AML-193 (cell line): Measurements from ENCODE around the gene LIN52.

Experiments
- DNase-seq, 2 experiments: peaks; one replicate each; lab custom pipeline; 2025; lab: John Stamatoyannopoulos, UW

Gene LIN52

GRCh38 chr14:74084277-74085046 is at the start of gene LIN52, which contains the start of gene ALDH6A1:
LIN52 (plus strand) TSS chr14:74084956; CDS start chr14:74084975, 19 bp downstream.
ALDH6A1 (minus strand) TSS chr14:74084453; CDS start chr14:74084394, 59 bp downstream.
- peak; percentile 99 to 100 for DNase-seq

- no peak for DNase-seq
These were observed 49.2 kb upstream of the LIN52 start for GRCh38 chr14:74035556-74035955.

- peak; percentile 62 to 71 for DNase-seq
These were observed 46.5 kb upstream of the LIN52 start for GRCh38 chr14:74038020-74038859.

- no peak for DNase-seq
These were observed 42.5 kb upstream of the LIN52 start for GRCh38 chr14:74042296-74042695.

- no peak for DNase-seq
These were observed 39.2 kb upstream of the LIN52 start for GRCh38 chr14:74045522-74045921.

- DNase-seq = no peak
These were observed 36.5 kb upstream of the LIN52 start for GRCh38 chr14:74048281-74048680.

- peak; percentile 30 to 32 for DNase-seq
These were observed 34.8 kb upstream of the LIN52 start for GRCh38 chr14:74049876-74050495.

- DNase-seq = no peak
These were observed 22.0 kb upstream of the LIN52 start for GRCh38 chr14:74062809-74063150.

GRCh38 chr14:74064426-74064825 is 20.3 kb upstream of the LIN52 start:
- DNase-seq = no peak

- no peak for DNase-seq
These were observed 19.9 kb upstream of the LIN52 start for GRCh38 chr14:74064883-74065282.

- no peak for DNase-seq
These were observed 18.8 kb upstream of the LIN52 start for GRCh38 chr14:74065746-74066575.

GRCh38 chr14:74077401-74077800 is 7.4 kb upstream of the LIN52 start:
- no peak for DNase-seq

GRCh38 chr14:74080820-74081460 is 3.8 kb upstream of the LIN52 start:
- DNase-seq = no peak

- peak in 1 of 2 experiments; percentile 16 for DNase-seq
These were observed 3.3 kb upstream of the LIN52 start for GRCh38 chr14:74081491-74081890.

- DNase-seq = no peak
These were observed 1.6 kb upstream of the LIN52 start for GRCh38 chr14:74083161-74083560.

GRCh38 chr14:74083784-74084276 is 926 bp upstream of the LIN52 start:
- DNase-seq = no peak

GRCh38 chr14:74085047-74085637 is 386 bp downstream of the LIN52 start:
- DNase-seq = no peak

- no peak for DNase-seq
These were observed 1.1 kb downstream of the LIN52 start for GRCh38 chr14:74085828-74086227.

GRCh38 chr14:74089251-74090020 is 4.7 kb downstream of the LIN52 start:
- no peak for DNase-seq

- DNase-seq = no peak
These were observed 20.6 kb downstream of the LIN52 start for GRCh38 chr14:74105381-74105780.
